K562 (cell line): ENCODE data around the gene WWP2. TPM values are rescaled to one million over a fixed set of nuclear protein-coding genes. Genes with fewer than 3 reads are reported as not detected.

Experiments used
- ATAC-seq: fragments of 200-7000 bp; cut with Tn5 transposase; 3 replicates; pipeline ENCODE4 v1.9.1; 2020; ENCODE audit warnings: moderate library complexity
- BruUV-seq: library from RNA; stranded (reverse); fragments of 400-500 nt; replicated peaks from 2 replicates; lab custom pipeline; 2021; lab: Mats Ljungman, UMichigan
- CTCF ChIA-PET: fragments of 300-600 bp; formaldehyde crosslinking; extraction: SDS; loops from one replicate; lab custom pipeline; 2021; ENCODE audit warnings: low intra/inter-chr PET ratio; lab: Yijun Ruan, JAX
- POLR2A ChIA-PET: fragments of 300-600, 350-650 bp; sonication (Branson Sonifier 250); formaldehyde crosslinking; extraction: SDS; loops from one replicate; lab custom pipeline; 2021; ENCODE audit warnings: antibody characterized with exemption, inconsistent platforms; lab: Yijun Ruan, JAX
- DNase-seq, 4 experiments: peaks; one replicate each; pipeline versions ENCODE4 v3.0.0 to v3.0.0-alpha.2; 2011 to 2018; ENCODE audit warnings: low spot score in 3 of 4, mixed read lengths in 3 of 4; ENCODE audit errors: extremely low read depth in 1 of 4
- FAIRE-seq: peaks from 2 replicates; lab custom pipeline; 2011; peaks lifted over from hg19 to GRCh38; lab: Jason Lieb, UNC
- H2AFZ ChIP-seq: 2 replicates; pipeline ENCODE4 v1.6.0; 2011; ENCODE audit warnings: low read depth, low read length, control low read depth, inconsistent platforms
- H3K27ac ChIP-seq: fragments of 200-600 bp; 3 replicates; pipeline ENCODE4 v1.8.0; 2011; ENCODE audit warnings: low read depth, mild to moderate bottlenecking, control low read depth, inconsistent platforms, low read length, moderate library complexity, mixed read lengths; ENCODE audit errors: extremely low read depth
- H3K27me3 ChIP-seq, 2 experiments: fragments of 300-600 bp in 1 of 2; 2 replicates in 1 of 2; 3 replicates in 1 of 2; pipeline versions ENCODE4 v1.6.0 to v1.8.0; 2011; ENCODE audit warnings: inconsistent platforms in 2 of 2, low read length in 2 of 2, mild to moderate bottlenecking in 1 of 2, mixed read lengths in 1 of 2, moderate library complexity in 1 of 2; ENCODE audit not compliant: control insufficient read depth in 2 of 2, insufficient read depth in 2 of 2
- H3K36me3 ChIP-seq: fragments of 300-600 bp; 3 replicates; pipeline ENCODE4 v1.8.0; 2011; ENCODE audit warnings: mild to moderate bottlenecking, low read length, inconsistent platforms; ENCODE audit not compliant: control insufficient read depth, insufficient read depth
- H3K4me1 ChIP-seq, 2 experiments: fragments of 200-600 bp in 1 of 2; replicated peaks in 1 of 2; 2 replicates in 1 of 2; 3 replicates in 1 of 2; pipeline versions ENCODE4 v1.5.1 to v1.8.0; 2011; ENCODE audit warnings: inconsistent platforms in 2 of 2, low read length in 2 of 2, mild to moderate bottlenecking in 1 of 2, mixed read lengths in 1 of 2, moderate library complexity in 1 of 2; ENCODE audit not compliant: control insufficient read depth in 2 of 2, insufficient read depth in 2 of 2
- H3K4me2 ChIP-seq: 2 replicates; pipeline ENCODE4 v1.6.1; 2011; ENCODE audit warnings: low read length, control low read depth, inconsistent platforms, mixed read lengths; ENCODE audit not compliant: insufficient read depth
- H3K4me3 ChIP-seq: fragments of 200-600 bp; sonication (generic), shearing (Covaris generic); 2 replicates; pipeline ENCODE4 v1.5.1; 2016; ENCODE audit warnings: control low read depth, inconsistent platforms
- H3K79me2 ChIP-seq: fragments of 200-600 bp; 3 replicates; pipeline ENCODE4 v1.8.0; 2011; ENCODE audit warnings: low read length, inconsistent platforms; ENCODE audit not compliant: control insufficient read depth, insufficient read depth
- H3K9ac ChIP-seq, 2 experiments: 2 replicates each; pipeline versions ENCODE4 v1.6.0 to v1.6.1; 2011; ENCODE audit warnings: low read depth in 2 of 2, low read length in 2 of 2, control low read depth in 1 of 2, inconsistent platforms in 1 of 2, mild to moderate bottlenecking in 1 of 2, mixed read lengths in 1 of 2; ENCODE audit not compliant: insufficient read depth in 1 of 2
- H3K9me1 ChIP-seq: one replicate; pipeline ENCODE4 v1.6.0; 2011; ENCODE audit warnings: inconsistent platforms, mild to moderate bottlenecking, low read length, moderate library complexity; ENCODE audit not compliant: control insufficient read depth, insufficient read depth
- H3K9me3 ChIP-seq: replicated peaks from 2 replicates; pipeline ENCODE4 v1.5.1; 2011; ENCODE audit warnings: low read depth, low read length, inconsistent platforms; ENCODE audit not compliant: control insufficient read depth, insufficient read depth
- H4K20me1 ChIP-seq: replicated peaks from 2 replicates; pipeline ENCODE4 v1.6.1; 2011; ENCODE audit warnings: low read length, inconsistent platforms, mixed read lengths; ENCODE audit not compliant: control insufficient read depth, insufficient read depth
- ADNP ChIP-seq: fragments of 200-800 bp; sonication (Bioruptor generic); IDR thresholded peaks from 2 replicates; pipeline ENCODE4 v1.6.1; 2016; ENCODE audit warnings: missing genetic modification characterization, missing compliant biosample characterization
- CSDE1 ChIP-seq, 2 experiments: fragments of 450-650 bp; IDR thresholded peaks; 2 replicates each; pipeline ENCODE4 v1.6.1; 2016; ENCODE audit warnings: mild to moderate bottlenecking in 1 of 2
- DACH1 ChIP-seq: fragments of 450-650 bp; IDR thresholded peaks from 2 replicates; pipeline ENCODE4 v1.6.1; 2018; ENCODE audit not compliant: partially characterized antibody
- FOXK2 ChIP-seq, 2 experiments: fragments of 450-650 bp; IDR thresholded peaks in 1 of 2; conservative IDR thresholded peaks in 1 of 2; 2 replicates each; pipeline ENCODE4 v1.6.1; 2016; ENCODE audit warnings: low read depth in 2 of 2, mild to moderate bottlenecking in 1 of 2
- LEF1 ChIP-seq: fragments of 450-650 bp; IDR thresholded peaks from 2 replicates; pipeline ENCODE4 v1.6.1; 2016; ENCODE audit warnings: mild to moderate bottlenecking
- MCM5 ChIP-seq: fragments of 450-650 bp; IDR thresholded peaks from 2 replicates; pipeline ENCODE4 v1.6.1; 2016; ENCODE audit warnings: low read depth
- MEIS2 ChIP-seq: fragments of 450-650 bp; IDR thresholded peaks from 2 replicates; pipeline ENCODE4 v1.6.1; 2014; ENCODE audit warnings: mild to moderate bottlenecking; ENCODE audit not compliant: partially characterized antibody
- NFE2 ChIP-seq: IDR thresholded peaks from 2 replicates; pipeline ENCODE4 v1.6.1; 2014; ENCODE audit warnings: antibody characterized with exemption, low read depth
- NFXL1 ChIP-seq: fragments of 450-650 bp; formaldehyde crosslinking; IDR thresholded peaks from 2 replicates; pipeline ENCODE4 v1.4.0; 2021; ENCODE audit warnings: mild to moderate bottlenecking
- RREB1 ChIP-seq: fragments of 250-450 bp; sonication (Bioruptor Pico); IDR thresholded peaks from 2 replicates; pipeline ENCODE4 v1.4.0; 2020
- ZNF274 ChIP-seq: IDR thresholded peaks from 2 replicates; pipeline ENCODE4 v1.6.1; 2011; ENCODE audit warnings: low read depth, mild to moderate bottlenecking, low read length, moderate library complexity, borderline replicate concordance
- WGBS: fragments of 100-300 bp; shearing (Covaris generic); methylation state at CpG from one replicate; pipeline ENCODE4 v1.1.6; 2016; ENCODE audit warnings: low coverage, mixed read lengths; ENCODE audit not compliant: insufficient coverage; ENCODE audit errors: missing lambda C conversion rate; 5-methylcytosine and 5-hydroxymethylcytosine counted together
- in situ Hi-C: fragments of 300-500 bp; cut with MboI; formaldehyde crosslinking; loops from 4 replicates; pipeline ENCODE4 v1.15.0; 2018; ENCODE audit warnings: inconsistent platforms, mixed read lengths
- intact Hi-C: fragments of 100-400 bp; cut with micrococcal nuclease; formaldehyde crosslinking; loops from 2 replicates; pipeline ENCODE4 v1.14.2; 2022
- polyA plus RNA-seq, 8 experiments: library from polyadenylated mRNA; depleted of rRNA in 4 of 8; stranded (reverse) in 5 of 8; unstranded in 3 of 8; fragments of >200 nt; fragmentation: Nextera tagmentation in 2 of 8; fragmentation: Illumina TruSeq in 1 of 8; extraction: Ambion mirVana in 2 of 8; extraction: Trizol in 1 of 8; gene quantifications; 2 replicates each; pipeline versions ENCODE4 v1.2.1 to v1.2.3, GENCODE V29; 2011 to 2014; ENCODE audit warnings: inconsistent platforms in 1 of 8, missing spikeins in 1 of 8
- total RNA-seq, 7 experiments: library from RNA; depleted of rRNA in 6 of 7; stranded (reverse); fragments of >200 nt in 6 of 7; fragmentation: Illumina TruSeq in 2 of 7; extraction: Trizol in 2 of 7; gene quantifications; 2 replicates each; pipeline versions ENCODE4 v1.2.1 to v1.2.3, GENCODE V29; 2011 to 2021; ENCODE audit warnings: low replicate concordance in 1 of 7
- TF ChIP-seq, protein P1 (sequence below): sonication (generic); formaldehyde crosslinking; IDR thresholded peaks from 2 replicates; pipeline ENCODE4 v1.8.0; 2022; ENCODE audit warnings: mild to moderate bottlenecking, low read depth, missing genetic modification reagents
- TF ChIP-seq, protein P2 (sequence below), 2 experiments: fragments of 150-350 bp in 1 of 2; IDR thresholded peaks; 2 replicates each; pipeline ENCODE4 v1.6.1; 2012 to 2016; ENCODE audit warnings: low read depth in 2 of 2, low read length in 2 of 2, mild to moderate bottlenecking in 1 of 2, moderate library complexity in 1 of 2

WWP2 gene
- total and polyA plus RNA-seq, 9 of the 15 experiments (the other 6 are each of a cell fraction or from before 2014, with no cell fraction given), result 1.9 to 34.4 (median 14.6) TPM

GRCh38 chr16:69872888-69873287 lies 110.8 kb downstream of the WWP2 start:
- FAIRE-seq (no peak), ATAC-seq (no peak), DNase-seq (no peak)
- Histone ChIP-seq H3K27ac (no peak overlapping the region), H3K9me1 (no peaks in the 10 kb centered on the region), H2AFZ (no peak overlapping the region), H4K20me1 (no peaks in the 10 kb centered on the region), H3K27me3 (no peaks in the 10 kb centered on the region), H3K4me2 (no peak overlapping the region), H3K9ac (no peak overlapping the region), H3K4me1 (peaks cover 0 to 3% of the 10 kb centered on the region in 2 experiments; a peak in 3 of 5 replicates), H3K36me3 (peaks cover 8% of the 10 kb centered on the region; the same call in 2 of the 3 replicates), H3K9me3 (peaks cover 5% of the 10 kb centered on the region), H3K79me2 (no peaks in the 10 kb centered on the region), H3K4me3 (no peak overlapping the region)
- 86% methylated on average over 7 of the region's 7 CpGs for WGBS
- ChIA-PET POLR2A (interaction anchor here (2.5 kb wide), 1 partner anchor 11 kb away, joined by 9 read pairs; no protein-coding TSS in a partner anchor), CTCF (no interaction called here)
- intact Hi-C loops (no loop called here), in situ Hi-C loops (no loop called here)
- BruUV-seq, result no TSS peak
- TF ChIP-seq NFE2, result no peak
- TF ChIP-seq, protein P1, sequence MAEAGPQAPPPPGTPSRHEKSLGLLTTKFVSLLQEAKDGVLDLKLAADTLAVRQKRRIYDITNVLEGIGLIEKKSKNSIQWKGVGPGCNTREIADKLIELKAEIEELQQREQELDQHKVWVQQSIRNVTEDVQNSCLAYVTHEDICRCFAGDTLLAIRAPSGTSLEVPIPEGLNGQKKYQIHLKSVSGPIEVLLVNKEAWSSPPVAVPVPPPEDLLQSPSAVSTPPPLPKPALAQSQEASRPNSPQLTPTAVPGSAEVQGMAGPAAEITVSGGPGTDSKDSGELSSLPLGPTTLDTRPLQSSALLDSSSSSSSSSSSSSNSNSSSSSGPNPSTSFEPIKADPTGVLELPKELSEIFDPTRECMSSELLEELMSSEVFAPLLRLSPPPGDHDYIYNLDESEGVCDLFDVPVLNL, result no peak
- TF ChIP-seq, protein P2, sequence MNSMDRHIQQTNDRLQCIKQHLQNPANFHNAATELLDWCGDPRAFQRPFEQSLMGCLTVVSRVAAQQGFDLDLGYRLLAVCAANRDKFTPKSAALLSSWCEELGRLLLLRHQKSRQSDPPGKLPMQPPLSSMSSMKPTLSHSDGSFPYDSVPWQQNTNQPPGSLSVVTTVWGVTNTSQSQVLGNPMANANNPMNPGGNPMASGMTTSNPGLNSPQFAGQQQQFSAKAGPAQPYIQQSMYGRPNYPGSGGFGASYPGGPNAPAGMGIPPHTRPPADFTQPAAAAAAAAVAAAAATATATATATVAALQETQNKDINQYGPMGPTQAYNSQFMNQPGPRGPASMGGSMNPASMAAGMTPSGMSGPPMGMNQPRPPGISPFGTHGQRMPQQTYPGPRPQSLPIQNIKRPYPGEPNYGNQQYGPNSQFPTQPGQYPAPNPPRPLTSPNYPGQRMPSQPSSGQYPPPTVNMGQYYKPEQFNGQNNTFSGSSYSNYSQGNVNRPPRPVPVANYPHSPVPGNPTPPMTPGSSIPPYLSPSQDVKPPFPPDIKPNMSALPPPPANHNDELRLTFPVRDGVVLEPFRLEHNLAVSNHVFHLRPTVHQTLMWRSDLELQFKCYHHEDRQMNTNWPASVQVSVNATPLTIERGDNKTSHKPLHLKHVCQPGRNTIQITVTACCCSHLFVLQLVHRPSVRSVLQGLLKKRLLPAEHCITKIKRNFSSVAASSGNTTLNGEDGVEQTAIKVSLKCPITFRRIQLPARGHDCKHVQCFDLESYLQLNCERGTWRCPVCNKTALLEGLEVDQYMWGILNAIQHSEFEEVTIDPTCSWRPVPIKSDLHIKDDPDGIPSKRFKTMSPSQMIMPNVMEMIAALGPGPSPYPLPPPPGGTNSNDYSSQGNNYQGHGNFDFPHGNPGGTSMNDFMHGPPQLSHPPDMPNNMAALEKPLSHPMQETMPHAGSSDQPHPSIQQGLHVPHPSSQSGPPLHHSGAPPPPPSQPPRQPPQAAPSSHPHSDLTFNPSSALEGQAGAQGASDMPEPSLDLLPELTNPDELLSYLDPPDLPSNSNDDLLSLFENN (IDR thresholded peaks at IDR 0.05; ENCODE audit: low read depth in 2 of 2, low read length in 2 of 2), result no peak
- no peak for TF ChIP-seq LEF1
- no peak for TF ChIP-seq ZNF274
- TF ChIP-seq RREB1, result no peak
- no peak for TF ChIP-seq MCM5
- TF ChIP-seq CSDE1 (IDR thresholded peaks at IDR 0.05), result no peak
- TF ChIP-seq FOXK2 (conservative IDR thresholded peaks at IDR 0.05 in 1 of 2, IDR thresholded peaks at IDR 0.05 in 1 of 2; ENCODE audit: low read depth in 2 of 2), result no peak
- no peak for TF ChIP-seq ADNP (tag)
- TF ChIP-seq MEIS2, result no peak
- TF ChIP-seq DACH1, result no peak
- no peak for TF ChIP-seq NFXL1
